ENCODE data around the gene PARL.

Gene PARL

DNA sequence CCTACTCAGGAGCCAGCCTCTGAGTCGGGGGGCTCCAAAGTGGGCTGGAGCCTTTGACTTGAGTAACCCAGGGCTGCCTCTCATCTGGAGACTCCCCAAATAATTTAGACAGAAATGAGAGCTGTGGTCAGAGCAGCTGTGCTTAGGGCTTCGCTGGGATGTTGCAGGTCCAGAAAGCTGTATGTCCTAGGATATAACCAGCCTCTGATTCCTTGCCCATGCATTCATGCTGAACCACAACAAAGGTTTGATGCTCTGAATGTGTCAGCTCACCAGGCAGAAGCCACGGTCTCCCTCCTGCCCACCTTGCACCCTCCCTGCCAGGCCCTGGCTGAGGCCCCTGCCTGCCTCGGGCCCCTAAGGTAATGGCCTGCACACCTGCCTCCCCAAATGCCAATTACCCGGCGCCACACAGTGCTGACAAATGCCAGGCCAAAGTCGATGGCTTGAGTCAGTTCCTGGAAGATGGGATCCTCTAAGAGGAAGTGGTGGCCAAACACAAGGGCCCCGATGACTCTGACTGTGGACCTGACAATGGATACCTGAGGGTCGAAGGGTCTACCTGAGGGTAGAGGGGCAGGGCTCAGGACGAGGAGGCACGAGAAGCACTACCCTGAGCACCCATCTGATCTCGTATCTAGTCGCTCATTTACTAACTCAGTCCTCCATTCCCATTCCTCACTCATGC lies 21.7 kb upstream of the PARL start:
- Histone ChIP-seq H3K36me3 (ENCODE audit: insufficient read depth, low read length) (no peaks in the 10 kb centered on the region), H2AFZ (ENCODE audit: low read length, unreplicated experiment) (no peak overlapping the region), H3K27me3 (ENCODE audit: insufficient read depth, low read length) (peaks cover 11% of the 10 kb centered on the region; the same call in 1 of the 2 replicates), H3K4me3 (ENCODE audit: low read depth, low read length) (no peak overlapping the region), H3K79me2 (ENCODE audit: control insufficient read depth, insufficient read depth, low read length, unreplicated experiment) (no peaks in the 10 kb centered on the region), H3K4me1 (ENCODE audit: control insufficient read depth, insufficient read depth, low read length, unreplicated experiment) (no peaks in the 10 kb centered on the region), H3K27ac (ENCODE audit: low read depth, low read length) (no peak overlapping the region)

GRCh38 chr3:183904833-183905780 lies 20.4 kb upstream of the PARL start:
- Histone ChIP-seq H3K36me3 (ENCODE audit: insufficient read depth, low read length) (no peaks in the 10 kb centered on the region), H3K27ac (ENCODE audit: low read depth, low read length) (no peak overlapping the region), H2AFZ (ENCODE audit: low read length, unreplicated experiment) (no peak overlapping the region), H3K27me3 (ENCODE audit: insufficient read depth, low read length) (peaks cover 13% of the 10 kb centered on the region; the same call in 1 of the 2 replicates), H3K4me3 (ENCODE audit: low read depth, low read length) (no peak overlapping the region), H3K4me1 (ENCODE audit: control insufficient read depth, insufficient read depth, low read length, unreplicated experiment) (no peaks in the 10 kb centered on the region), H3K79me2 (ENCODE audit: control insufficient read depth, insufficient read depth, low read length, unreplicated experiment) (no peaks in the 10 kb centered on the region)

DNA sequence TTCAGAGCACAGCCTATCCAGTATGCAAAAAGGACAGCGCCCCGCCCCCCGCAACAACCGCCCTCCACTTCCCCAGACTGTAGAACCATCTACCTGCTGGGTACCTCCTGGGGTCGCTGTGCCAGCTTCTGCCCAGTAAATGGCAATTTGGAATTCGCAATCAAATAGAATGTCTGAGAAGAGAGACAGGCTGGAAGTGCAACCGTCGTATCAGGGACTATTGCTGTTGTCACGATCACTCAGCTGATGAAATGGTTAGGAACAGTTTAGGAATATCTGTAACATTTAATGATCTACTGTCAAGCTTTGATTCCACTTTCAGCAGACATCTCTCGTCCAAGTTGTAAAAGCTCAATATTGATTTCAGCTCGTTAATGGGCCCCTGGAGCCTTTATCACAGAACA lies 13.3 kb upstream of the PARL start:
- no peak overlapping the region for H3K4me3 ChIP-seq (ENCODE audit: low read depth, low read length)
- H2AFZ ChIP-seq (ENCODE audit: low read length, unreplicated experiment) = no peak overlapping the region
- H3K27me3 ChIP-seq (ENCODE audit: insufficient read depth, low read length) = peaks cover 16% of the 10 kb centered on the region
- no peaks in the 10 kb centered on the region for H3K36me3 ChIP-seq (ENCODE audit: insufficient read depth, low read length)
- no peaks in the 10 kb centered on the region for H3K4me1 ChIP-seq (ENCODE audit: control insufficient read depth, insufficient read depth, low read length, unreplicated experiment)
- H3K79me2 ChIP-seq (ENCODE audit: control insufficient read depth, insufficient read depth, low read length, unreplicated experiment) = no peaks in the 10 kb centered on the region
- no peak overlapping the region for H3K27ac ChIP-seq (ENCODE audit: low read depth, low read length)

DNA sequence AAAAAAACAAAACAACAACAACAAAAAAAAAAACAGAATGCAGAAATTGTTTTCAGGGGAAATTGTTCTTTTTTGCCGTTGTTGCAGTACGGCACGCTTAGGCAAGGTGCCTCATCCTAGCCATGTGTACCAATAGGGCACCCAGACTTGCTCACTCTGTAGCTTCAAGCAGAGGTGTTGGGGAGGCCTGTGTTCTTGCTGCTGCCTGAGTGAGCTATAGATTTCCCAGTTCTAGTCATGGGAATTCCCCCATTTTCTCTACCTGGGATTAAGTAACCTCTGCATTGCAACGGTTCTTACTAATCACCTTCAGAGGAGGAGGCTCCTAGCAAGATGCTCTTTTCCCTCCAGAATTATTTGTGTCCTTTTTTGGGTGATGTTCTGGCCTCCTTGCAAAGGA lies 12.9 kb upstream of the PARL start:
- Histone ChIP-seq H3K27me3 (ENCODE audit: insufficient read depth, low read length) (peaks cover 16% of the 10 kb centered on the region), H3K79me2 (ENCODE audit: control insufficient read depth, insufficient read depth, low read length, unreplicated experiment) (no peaks in the 10 kb centered on the region), H3K4me3 (ENCODE audit: low read depth, low read length) (no peak overlapping the region), H2AFZ (ENCODE audit: low read length, unreplicated experiment) (no peak overlapping the region), H3K27ac (ENCODE audit: low read depth, low read length) (no peak overlapping the region), H3K36me3 (ENCODE audit: insufficient read depth, low read length) (no peaks in the 10 kb centered on the region), H3K4me1 (ENCODE audit: control insufficient read depth, insufficient read depth, low read length, unreplicated experiment) (no peaks in the 10 kb centered on the region)

- Histone ChIP-seq H3K27ac (ENCODE audit: low read depth, low read length) (no peak overlapping the region), H3K79me2 (ENCODE audit: control insufficient read depth, insufficient read depth, low read length, unreplicated experiment) (no peaks in the 10 kb centered on the region), H3K4me1 (ENCODE audit: control insufficient read depth, insufficient read depth, low read length, unreplicated experiment) (no peaks in the 10 kb centered on the region), H3K4me3 (ENCODE audit: low read depth, low read length) (no peak overlapping the region), H3K36me3 (ENCODE audit: insufficient read depth, low read length) (no peaks in the 10 kb centered on the region), H2AFZ (ENCODE audit: low read length, unreplicated experiment) (no peak overlapping the region), H3K27me3 (ENCODE audit: insufficient read depth, low read length) (peaks cover 15% of the 10 kb centered on the region)
Measured at GRCh38 chr3:183896610-183897009, 11.9 kb upstream of the PARL start.

GRCh38 chr3:183896184-183896583 lies 11.5 kb upstream of the PARL start:
- H3K27ac ChIP-seq (ENCODE audit: low read depth, low read length) = no peak overlapping the region
- no peaks in the 10 kb centered on the region for H3K4me1 ChIP-seq (ENCODE audit: control insufficient read depth, insufficient read depth, low read length, unreplicated experiment)
- H2AFZ ChIP-seq (ENCODE audit: low read length, unreplicated experiment) = no peak overlapping the region
- H3K36me3 ChIP-seq (ENCODE audit: insufficient read depth, low read length) = no peaks in the 10 kb centered on the region
- no peak overlapping the region for H3K4me3 ChIP-seq (ENCODE audit: low read depth, low read length)
- H3K27me3 ChIP-seq (ENCODE audit: insufficient read depth, low read length) = peaks cover 11% of the 10 kb centered on the region
- no peaks in the 10 kb centered on the region for H3K79me2 ChIP-seq (ENCODE audit: control insufficient read depth, insufficient read depth, low read length, unreplicated experiment)

DNA sequence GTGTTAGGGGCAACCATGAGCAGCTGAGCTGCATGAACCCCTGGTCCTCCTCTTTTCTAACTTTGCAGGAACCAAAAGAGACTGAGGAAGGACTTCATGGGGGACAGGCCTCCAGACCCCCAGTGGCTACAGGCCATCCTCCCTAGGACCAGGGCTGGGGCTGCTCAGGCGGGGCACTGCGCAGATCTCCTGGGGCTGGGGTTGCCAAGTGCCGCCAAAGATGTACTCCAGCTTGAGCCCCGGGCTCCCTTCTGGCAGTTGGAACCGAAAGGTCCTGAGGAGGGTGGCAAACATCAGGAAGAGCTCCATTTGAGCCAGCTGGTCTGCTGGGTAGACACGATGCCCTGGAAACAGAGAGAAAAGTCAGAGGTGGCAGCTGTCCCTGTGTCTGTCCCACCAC lies 11.1 kb upstream of the PARL start:
- Histone ChIP-seq H3K36me3 (ENCODE audit: insufficient read depth, low read length) (no peaks in the 10 kb centered on the region), H3K79me2 (ENCODE audit: control insufficient read depth, insufficient read depth, low read length, unreplicated experiment) (no peaks in the 10 kb centered on the region), H3K4me3 (ENCODE audit: low read depth, low read length) (no peak overlapping the region), H2AFZ (ENCODE audit: low read length, unreplicated experiment) (no peak overlapping the region), H3K4me1 (ENCODE audit: control insufficient read depth, insufficient read depth, low read length, unreplicated experiment) (no peaks in the 10 kb centered on the region), H3K27me3 (ENCODE audit: insufficient read depth, low read length) (peaks cover 9% of the 10 kb centered on the region), H3K27ac (ENCODE audit: low read depth, low read length) (no peak overlapping the region)

DNA sequence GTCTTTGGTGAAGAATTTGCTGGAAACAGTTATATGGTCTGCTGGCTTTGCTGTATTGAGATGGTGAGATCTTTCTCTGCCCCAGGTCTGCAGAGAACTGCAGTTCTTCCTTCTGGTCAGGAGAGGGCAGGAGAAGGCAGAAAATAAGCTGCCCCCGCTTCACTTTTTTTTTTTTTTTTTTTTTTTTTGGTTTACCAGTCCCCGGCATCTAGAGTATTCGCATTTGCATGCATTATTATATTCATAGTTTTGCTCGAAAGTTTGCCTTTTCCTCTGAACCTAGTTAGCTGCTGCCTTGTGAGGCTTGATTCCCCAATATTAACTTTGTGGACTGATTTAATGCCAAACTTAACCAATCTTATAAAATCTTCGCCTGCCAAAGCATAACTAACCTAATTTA lies 10.6 kb upstream of the PARL start:
- H3K27ac ChIP-seq (ENCODE audit: low read depth, low read length) = no peak overlapping the region
- no peaks in the 10 kb centered on the region for H3K4me1 ChIP-seq (ENCODE audit: control insufficient read depth, insufficient read depth, low read length, unreplicated experiment)
- H2AFZ ChIP-seq (ENCODE audit: low read length, unreplicated experiment) = no peak overlapping the region
- no peaks in the 10 kb centered on the region for H3K79me2 ChIP-seq (ENCODE audit: control insufficient read depth, insufficient read depth, low read length, unreplicated experiment)
- peaks cover 9% of the 10 kb centered on the region for H3K27me3 ChIP-seq (ENCODE audit: insufficient read depth, low read length)
- no peaks in the 10 kb centered on the region for H3K36me3 ChIP-seq (ENCODE audit: insufficient read depth, low read length)
- no peak overlapping the region for H3K4me3 ChIP-seq (ENCODE audit: low read depth, low read length)

DNA sequence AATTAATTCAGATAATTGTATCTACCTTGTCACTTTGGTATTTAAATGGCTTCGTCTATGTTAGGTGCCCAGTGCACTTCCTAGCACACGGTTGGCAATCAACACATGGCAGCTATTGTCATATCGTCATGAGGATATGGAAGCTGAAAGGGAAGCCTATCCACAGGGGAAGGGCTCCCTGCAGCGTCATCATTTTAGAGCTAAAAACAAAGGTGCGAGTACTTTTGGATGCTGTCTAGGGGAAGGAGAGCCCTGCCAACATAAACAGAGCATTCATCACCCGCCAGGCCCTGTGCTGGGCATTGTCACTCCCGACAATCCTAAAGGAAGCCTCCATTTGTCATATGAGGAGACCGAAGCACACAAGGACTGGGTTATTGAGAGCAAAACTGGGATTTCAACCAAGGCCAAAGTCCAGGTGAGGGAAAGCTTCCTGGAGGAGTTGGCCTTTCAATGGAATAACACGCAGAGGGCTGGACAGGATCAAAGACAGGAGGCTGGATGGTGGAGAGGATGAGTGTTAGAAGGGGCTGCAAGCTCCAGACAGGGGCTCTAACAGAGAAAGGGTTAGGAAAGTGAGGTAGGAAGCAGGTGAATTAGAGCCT lies 8.0 kb upstream of the PARL start:
- no peaks in the 10 kb centered on the region; the same call in none of the 2 replicates for H3K27me3 ChIP-seq (ENCODE audit: insufficient read depth, low read length)
- no peaks in the 10 kb centered on the region for H3K4me1 ChIP-seq (ENCODE audit: control insufficient read depth, insufficient read depth, low read length, unreplicated experiment)
- H3K4me3 ChIP-seq (ENCODE audit: low read depth, low read length) = no peak overlapping the region
- H2AFZ ChIP-seq (ENCODE audit: low read length, unreplicated experiment) = no peak overlapping the region
- H3K79me2 ChIP-seq (ENCODE audit: control insufficient read depth, insufficient read depth, low read length, unreplicated experiment) = no peaks in the 10 kb centered on the region
- no peaks in the 10 kb centered on the region for H3K36me3 ChIP-seq (ENCODE audit: insufficient read depth, low read length)
- no peak overlapping the region for H3K27ac ChIP-seq (ENCODE audit: low read depth, low read length)

DNA sequence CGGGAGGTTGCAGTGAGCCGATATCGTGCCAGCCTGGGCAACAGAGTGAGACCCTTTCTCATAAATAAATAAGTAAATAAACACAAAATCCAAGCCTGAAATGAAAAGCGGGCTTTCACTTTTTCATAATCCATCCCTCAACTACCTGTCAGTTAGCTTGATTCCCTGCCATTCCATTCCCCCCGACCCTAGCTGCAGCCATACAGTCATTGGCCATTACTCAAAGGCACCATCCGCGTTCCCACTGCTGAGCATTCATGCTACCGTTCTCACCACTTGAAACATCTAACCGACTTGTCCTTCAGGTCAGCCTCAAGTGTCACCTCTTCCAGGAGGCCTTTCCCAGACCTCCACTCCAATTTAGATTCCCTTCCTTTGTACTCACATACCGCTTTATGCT lies 1.1 kb upstream of the PARL start:
- no peak overlapping the region for H3K4me3 ChIP-seq (ENCODE audit: low read depth, low read length)
- H3K27me3 ChIP-seq (ENCODE audit: insufficient read depth, low read length) = no peaks in the 10 kb centered on the region; the same call in none of the 2 replicates
- H3K79me2 ChIP-seq (ENCODE audit: control insufficient read depth, insufficient read depth, low read length, unreplicated experiment) = peaks cover 36% of the 10 kb centered on the region
- H3K4me1 ChIP-seq (ENCODE audit: control insufficient read depth, insufficient read depth, low read length, unreplicated experiment) = peaks cover 15% of the 10 kb centered on the region
- H3K36me3 ChIP-seq (ENCODE audit: insufficient read depth, low read length) = no peaks in the 10 kb centered on the region
- H2AFZ ChIP-seq (ENCODE audit: low read length, unreplicated experiment) = no peak overlapping the region
- no peak overlapping the region for H3K27ac ChIP-seq (ENCODE audit: low read depth, low read length)

Data from ACC112 (cell line).